Measurements from ENCODE around the gene SLC7A14.

SLC7A14 gene

GRCh38 chr3:170500462-170500861 lies 85.4 kb downstream of the SLC7A14 start:
- in situ Hi-C loops (cut with HindIII; ENCODE audit: low sequenced_read_pairs): no loop called here
- DNase-seq (ENCODE audit: low read depth, low spot score): no peak
- TF ChIP-seq CTCF (IDR thresholded peaks at IDR 0.05; ENCODE audit: low read depth, low read length): no peak
- no peak overlapping the region for H3K4me3 ChIP-seq (ENCODE audit: low read depth, low read length)

- in situ Hi-C loops (cut with HindIII; ENCODE audit: low sequenced_read_pairs): no loop called here
- H3K4me3 ChIP-seq (ENCODE audit: low read depth, low read length): no peak overlapping the region
- TF ChIP-seq CTCF (IDR thresholded peaks at IDR 0.05; ENCODE audit: low read depth, low read length): peak; percentile 78
- peak; percentile 56 for DNase-seq (ENCODE audit: low read depth, low spot score)
Measured at GRCh38 chr3:170499562-170500156, 86.2 kb downstream of the SLC7A14 start.

GRCh38 chr3:170497207-170498095 lies 88.4 kb downstream of the SLC7A14 start:
- H3K4me3 ChIP-seq (ENCODE audit: low read depth, low read length): no peak overlapping the region
- in situ Hi-C loops (cut with HindIII; ENCODE audit: low sequenced_read_pairs): no loop called here
- no peak for DNase-seq (ENCODE audit: low read depth, low spot score)
- TF ChIP-seq CTCF (IDR thresholded peaks at IDR 0.05; ENCODE audit: low read depth, low read length): no peak

- in situ Hi-C loops (cut with HindIII; ENCODE audit: low sequenced_read_pairs): no loop called here
- no peak for DNase-seq (ENCODE audit: low read depth, low spot score)
- no peak overlapping the region for H3K4me3 ChIP-seq (ENCODE audit: low read depth, low read length)
- TF ChIP-seq CTCF (IDR thresholded peaks at IDR 0.05; ENCODE audit: low read depth, low read length): no peak
Measured at GRCh38 chr3:170496868-170497140, 89.1 kb downstream of the SLC7A14 start.

- no peak for TF ChIP-seq CTCF (IDR thresholded peaks at IDR 0.05; ENCODE audit: low read depth, low read length)
- in situ Hi-C loops (cut with HindIII; ENCODE audit: low sequenced_read_pairs): no loop called here
- H3K4me3 ChIP-seq (ENCODE audit: low read depth, low read length): no peak overlapping the region
- no peak for DNase-seq (ENCODE audit: low read depth, low spot score)
Measured at GRCh38 chr3:170496026-170496867, 89.6 kb downstream of the SLC7A14 start.

- DNase-seq (ENCODE audit: low read depth, low spot score): no peak
- in situ Hi-C loops (cut with HindIII; ENCODE audit: low sequenced_read_pairs): no loop called here
- no peak for TF ChIP-seq CTCF (IDR thresholded peaks at IDR 0.05; ENCODE audit: low read depth, low read length)
Measured at GRCh38 chr3:170494766-170495165, 91.1 kb downstream of the SLC7A14 start.

More at GRCh38 chr3:170494766-170495165, 91.1 kb downstream of the SLC7A14 start:
- H3K4me3 ChIP-seq (ENCODE audit: low read depth, low read length): no peak overlapping the region

Data from astrocyte of the spinal cord (primary cell).